H1 (cell line): ENCODE data around the gene CDC42EP3. TPM values are rescaled to one million over a fixed set of nuclear protein-coding genes. Genes with fewer than 3 reads are reported as not detected.

Experiments used
- CBX5 ChIP-seq: fragments of 300-800, 300-1000 bp; sonication (generic); IDR thresholded peaks from 2 replicates; pipeline ENCODE4 v1.7.1; 2016; ENCODE audit warnings: antibody characterized with exemption, low read length, low read depth
- CHD2 ChIP-seq: IDR thresholded peaks from 2 replicates; pipeline ENCODE4 v1.6.1; 2012; ENCODE audit warnings: low read length, improper control_type of control experiment
- CHD7 ChIP-seq: fragments of 300-600 bp; sonication (generic); IDR thresholded peaks from 2 replicates; pipeline ENCODE4 v1.7.1; 2012; ENCODE audit warnings: low read length, moderate library complexity, mild to moderate bottlenecking, inconsistent platforms; ENCODE audit not compliant: insufficient replicate concordance
- CREB1 ChIP-seq: IDR thresholded peaks from 2 replicates; pipeline ENCODE4 v1.6.1; 2012; ENCODE audit warnings: inconsistent platforms
- EP300 ChIP-seq, 2 experiments: IDR thresholded peaks; 1 replicate in 1 of 2; 2 replicates in 1 of 2; pipeline ENCODE4 v1.6.1; 2011 to 2012; ENCODE audit warnings: low read depth in 2 of 2, low read length in 2 of 2, mild to moderate bottlenecking in 2 of 2, borderline replicate concordance in 1 of 2, inconsistent platforms in 1 of 2, moderate library complexity in 1 of 2
- KDM1A ChIP-seq: fragments of 200-600, 300-600 bp; sonication (generic); IDR thresholded peaks from 2 replicates; pipeline ENCODE4 v1.7.1; 2016; ENCODE audit warnings: mild to moderate bottlenecking, low read length, borderline replicate concordance
- KDM5A ChIP-seq: fragments of 200-600 bp; IDR thresholded peaks from 2 replicates; pipeline ENCODE4 v1.7.1; 2012; ENCODE audit warnings: mild to moderate bottlenecking, low read length, inconsistent platforms, mixed read lengths
- POU5F1 ChIP-seq: IDR thresholded peaks from 2 replicates; pipeline ENCODE4 v1.6.1; 2011; ENCODE audit warnings: low read depth, mild to moderate bottlenecking, low read length, moderate library complexity
- RFX5 ChIP-seq: IDR thresholded peaks from 2 replicates; pipeline ENCODE4 v1.6.1; 2011; ENCODE audit warnings: low read depth, low read length, improper control_type of control experiment, borderline replicate concordance
- SAP30 ChIP-seq: fragments of 300-600 bp; sonication (generic); IDR thresholded peaks from 2 replicates; pipeline ENCODE4 v1.7.1; 2012; ENCODE audit warnings: low read length, moderate library complexity, mild to moderate bottlenecking, inconsistent platforms; ENCODE audit not compliant: insufficient read depth, insufficient replicate concordance
- TBP ChIP-seq: IDR thresholded peaks from 2 replicates; pipeline ENCODE4 v1.6.1; 2011; ENCODE audit warnings: low read depth, low read length, improper control_type of control experiment
- polyA plus RNA-seq, 7 experiments: library from polyadenylated mRNA; depleted of rRNA in 3 of 7; stranded (reverse) in 5 of 7; unstranded in 2 of 7; fragments of >200 nt in 5 of 7; fragments of 200-250 nt in 2 of 7; gene quantifications; 1 replicate in 5 of 7; 2 replicates in 1 of 7; 4 replicates in 1 of 7; pipeline versions ENCODE4 v1.2.1 to v1.2.3, GENCODE V29; 2011 to 2013; ENCODE audit warnings: missing spikeins in 2 of 7, mixed read lengths in 2 of 7
- total RNA-seq: library from RNA; stranded (reverse); fragmentation: NEBNext Ultra II Directional; extraction: Animal tissue kit (Norgen Biotek cat#: 25700); gene quantifications from 2 replicates; pipeline ENCODE4 v1.2.1, GENCODE V29; 2021

CDC42EP3 gene
- total and polyA plus RNA-seq, 2 of the 8 experiments (the other 6 are each of a cell fraction or from before 2014, with no cell fraction given) = 18.4 to 24.7 TPM

GRCh38 chr2:37648331-37649011 is 23.0 kb downstream of the CDC42EP3 start (continued):
- TF ChIP-seq CHD7 = no peak
- no peak for TF ChIP-seq CHD2
- TF ChIP-seq RFX5 = no peak
- TF ChIP-seq EP300 (IDR thresholded peaks at IDR 0.05; ENCODE audit: borderline replicate concordance in 1 of 2, low read depth in 2 of 2, low read length in 2 of 2) = no peak
- no peak for TF ChIP-seq KDM1A
- TF ChIP-seq CBX5 = no peak
- TF ChIP-seq CREB1 = no peak
- no peak for TF ChIP-seq POU5F1
- TF ChIP-seq KDM5A = no peak
- TF ChIP-seq SAP30 = no peak
- TF ChIP-seq TBP = no peak
